Erythroblast (primary cell): Measurements from ENCODE around the gene FILIP1L.

Experiments used
- GATA1 ChIP-seq: IDR thresholded peaks from 2 replicates; pipeline ENCODE4 v1.6.1; 2011; ENCODE audit warnings: low read depth, mild to moderate bottlenecking, control low read depth, low read length, moderate library complexity
- POLR2A ChIP-seq: IDR thresholded peaks from 2 replicates; pipeline ENCODE4 v1.6.1; 2011; ENCODE audit warnings: mild to moderate bottlenecking, low read length

DNA sequence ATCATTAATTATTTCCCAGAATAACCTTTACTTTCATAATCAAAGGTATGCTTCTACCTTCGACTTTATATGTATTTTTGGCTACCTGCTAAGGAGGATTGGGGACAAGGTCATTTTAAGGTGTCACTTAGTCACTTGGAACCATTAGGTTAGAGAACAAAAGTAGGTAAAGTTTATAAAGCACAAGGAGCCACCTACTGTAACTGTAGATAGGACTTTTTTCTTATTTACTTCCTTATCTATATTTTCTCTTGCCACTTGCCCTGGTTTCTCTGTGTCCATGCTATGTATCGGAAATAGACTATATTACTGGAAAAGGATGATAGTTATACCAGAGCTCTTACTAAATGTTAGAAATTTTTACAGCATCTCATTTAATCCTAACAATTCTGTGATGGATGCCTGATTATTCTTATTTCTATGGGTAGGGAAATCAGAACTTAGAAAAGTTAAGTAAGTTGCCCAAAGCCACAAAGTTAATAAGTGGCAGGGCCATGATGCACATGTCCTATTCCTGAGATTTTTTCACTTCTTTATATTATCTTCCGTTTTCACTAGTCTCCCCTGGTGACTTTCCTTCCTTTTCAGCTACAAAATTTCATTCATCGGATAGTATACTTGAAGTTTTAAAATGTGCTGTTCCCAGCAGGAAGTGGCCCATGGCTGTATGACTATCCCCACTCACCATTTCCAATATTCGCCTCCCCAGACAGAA is 164.2 kb downstream of the FILIP1L start:
- no peak for TF ChIP-seq POLR2A
- no peak for TF ChIP-seq GATA1
